ENCODE data around the gene XRRA1. TPM values are rescaled to one million over a fixed set of nuclear protein-coding genes. Genes with fewer than 3 reads are reported as not detected.

The XRRA1 gene
- total RNA-seq, 2 donors from 2014 or later: 7.2 to 9.0 TPM

- Mint-ChIP-seq H3K4me1 (no peaks in the 10 kb centered on the region), H3K4me3 (no peak overlapping the region), H3K36me3 (ENCODE audit: low read depth) (peaks cover 95% of the 10 kb centered on the region), H3K27ac (no peak overlapping the region), H3K27me3 (ENCODE audit: insufficient read depth) (no peaks in the 10 kb centered on the region), H3K9me3 (peaks cover 81% of the 10 kb centered on the region)
- no peak for DNase-seq
- TF ChIP-seq CTCF (conservative IDR thresholded peaks at IDR 0.05): no peak
- Histone ChIP-seq H3K4me1 (ENCODE audit: control insufficient read depth, insufficient read depth, low read length) (no peaks in the 10 kb centered on the region), H3K27me3 (ENCODE audit: control insufficient read depth, insufficient read depth, low read length, poor library complexity, severe bottlenecking) (no peaks in the 10 kb centered on the region), H3K9me3 (ENCODE audit: control insufficient read depth, low read length) (peaks cover 99% of the 10 kb centered on the region), H3K9ac (ENCODE audit: extremely low read depth, low read length, poor library complexity, severe bottlenecking) (no peak overlapping the region), H3K27ac (ENCODE audit: low read depth, low read length) (no peak overlapping the region), H3K4me3 (ENCODE audit: low read length) (peak overlapping the region; percentile 72), H3K36me3 (ENCODE audit: control insufficient read depth, insufficient read depth, low read length) (peaks cover 97% of the 10 kb centered on the region)
Measured at GRCh38 chr11:74866557-74866956, 82.3 kb downstream of the XRRA1 start.

DNA sequence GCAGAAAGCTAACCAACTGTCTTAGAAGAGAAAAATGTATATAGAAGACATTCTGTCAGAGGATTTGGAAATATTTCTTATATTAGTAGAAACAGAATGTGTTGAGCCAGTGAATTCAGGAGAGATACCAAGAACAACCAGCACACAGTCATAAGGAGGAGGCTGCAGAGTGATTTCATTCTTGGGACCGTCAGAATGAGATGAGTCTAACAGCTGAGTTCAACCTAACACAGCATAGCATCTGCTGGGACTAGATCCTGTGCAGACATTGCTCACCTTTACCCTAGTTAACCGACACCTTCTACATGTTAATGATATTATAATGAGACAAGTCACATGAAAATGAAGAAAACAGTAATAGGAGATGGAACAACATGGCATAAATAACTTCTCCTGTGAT lies 85.5 kb downstream of the XRRA1 start:
- Histone ChIP-seq H3K27me3 (ENCODE audit: control insufficient read depth, insufficient read depth, low read length, poor library complexity, severe bottlenecking) (no peaks in the 10 kb centered on the region), H3K9me3 (ENCODE audit: control insufficient read depth, low read length) (peaks cover 87% of the 10 kb centered on the region), H3K4me3 (ENCODE audit: low read length) (no peak overlapping the region), H3K36me3 (ENCODE audit: control insufficient read depth, insufficient read depth, low read length) (peaks cover 97% of the 10 kb centered on the region), H3K9ac (ENCODE audit: extremely low read depth, low read length, poor library complexity, severe bottlenecking) (no peak overlapping the region), H3K4me1 (ENCODE audit: control insufficient read depth, insufficient read depth, low read length) (no peaks in the 10 kb centered on the region), H3K27ac (ENCODE audit: low read depth, low read length) (no peak overlapping the region)
- H3K4me1 Mint-ChIP-seq: no peaks in the 10 kb centered on the region
- no peak overlapping the region for H3K4me3 Mint-ChIP-seq
- peaks cover 94% of the 10 kb centered on the region for H3K36me3 Mint-ChIP-seq (ENCODE audit: low read depth)
- H3K9me3 Mint-ChIP-seq: peaks cover 74% of the 10 kb centered on the region
- WGBS, 2 experiments (ENCODE audit: insufficient coverage in 1 of 2, insufficient read length in 1 of 2): 95% methylated on average over 2 of the region's 2 CpGs; no CpG with 5 or more reads in 1 of the 2 experiments
- H3K27me3 Mint-ChIP-seq (ENCODE audit: insufficient read depth): no peaks in the 10 kb centered on the region
- H3K27ac Mint-ChIP-seq: no peak overlapping the region
- TF ChIP-seq CTCF (conservative IDR thresholded peaks at IDR 0.05): no peak
- no peak for DNase-seq

DNA sequence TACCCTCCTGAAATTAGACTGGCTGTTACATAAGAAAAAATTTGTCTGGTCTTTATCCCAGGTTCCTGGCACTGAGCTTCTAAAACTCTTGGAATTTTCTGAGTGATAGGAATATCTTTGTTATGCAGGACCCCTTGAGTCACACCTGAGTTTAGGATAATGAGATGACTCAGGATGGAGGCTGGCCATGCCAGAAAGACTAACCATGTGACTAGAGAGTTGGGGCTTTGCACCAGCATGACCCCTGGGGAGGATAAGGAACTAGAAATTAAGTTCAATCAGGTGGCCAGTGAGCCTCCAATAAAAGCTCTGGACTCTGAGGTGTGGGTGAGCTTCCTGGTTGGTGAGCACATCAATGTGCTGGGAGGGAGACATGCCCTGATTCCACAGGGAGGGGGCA lies 88.1 kb downstream of the XRRA1 start:
- no peak overlapping the region for H3K27ac Mint-ChIP-seq

More for the DNA sequence above, 88.1 kb downstream of the XRRA1 start:
- Histone ChIP-seq H3K27ac (ENCODE audit: low read depth, low read length) (no peak overlapping the region), H3K9ac (ENCODE audit: extremely low read depth, low read length, poor library complexity, severe bottlenecking) (no peak overlapping the region), H3K9me3 (ENCODE audit: control insufficient read depth, low read length) (peaks cover 61% of the 10 kb centered on the region), H3K27me3 (ENCODE audit: control insufficient read depth, insufficient read depth, low read length, poor library complexity, severe bottlenecking) (no peaks in the 10 kb centered on the region), H3K4me1 (ENCODE audit: control insufficient read depth, insufficient read depth, low read length) (no peaks in the 10 kb centered on the region), H3K4me3 (ENCODE audit: low read length) (peak overlapping the region; percentile 50), H3K36me3 (ENCODE audit: control insufficient read depth, insufficient read depth, low read length) (peaks cover 95% of the 10 kb centered on the region)
- no peak for TF ChIP-seq CTCF (conservative IDR thresholded peaks at IDR 0.05)
- Mint-ChIP-seq H3K9me3 (peaks cover 47% of the 10 kb centered on the region), H3K36me3 (ENCODE audit: low read depth) (peaks cover 80% of the 10 kb centered on the region), H3K4me3 (no peak overlapping the region), H3K27me3 (ENCODE audit: insufficient read depth) (no peaks in the 10 kb centered on the region), H3K4me1 (no peaks in the 10 kb centered on the region)
- no peak for DNase-seq
